GM18498 (cell line): Measurements from ENCODE around the gene ZBED2.

Experiments used
- ATAC-seq: cut with Tn5 transposase; IDR thresholded peaks from one replicate; pipeline ENCODE4 v1.9.1; 2021; ENCODE audit warnings: mild to moderate bottlenecking, moderate library complexity; ENCODE audit not compliant: unreplicated experiment

ZBED2 gene

GRCh38 chr3:111604119-111604518 is 9.0 kb upstream of the ZBED2 start:
- peak; percentile 23 for ATAC-seq

GRCh38 chr3:111603679-111604078 is 8.5 kb upstream of the ZBED2 start:
- peak; percentile 53 for ATAC-seq

GRCh38 chr3:111601810-111602209 is 6.7 kb upstream of the ZBED2 start:
- ATAC-seq = no peak

- no peak for ATAC-seq
Measured at GRCh38 chr3:111598552-111598951, 3.4 kb upstream of the ZBED2 start.

- ATAC-seq = no peak
Measured at GRCh38 chr3:111598139-111598538, 3.0 kb upstream of the ZBED2 start.

- no peak for ATAC-seq
Measured at GRCh38 chr3:111596328-111596727, 1.2 kb upstream of the ZBED2 start.

- ATAC-seq = no peak
Measured at GRCh38 chr3:111594781-111595180, 365 bp downstream of the ZBED2 start.

- ATAC-seq = peak; percentile 71
Measured at GRCh38 chr3:111594205-111594604, 941 bp downstream of the ZBED2 start.

- no peak for ATAC-seq
Measured at GRCh38 chr3:111593666-111594065, 1.5 kb downstream of the ZBED2 start.

- no peak for ATAC-seq
Measured at GRCh38 chr3:111592936-111593335, 2.2 kb downstream of the ZBED2 start.

GRCh38 chr3:111592143-111592542 is 3.0 kb downstream of the ZBED2 start:
- no peak for ATAC-seq

- ATAC-seq = no peak
Measured at GRCh38 chr3:111591555-111591954, 3.6 kb downstream of the ZBED2 start.

- no peak for ATAC-seq
Measured at GRCh38 chr3:111590143-111590491, 5.0 kb downstream of the ZBED2 start.

- no peak for ATAC-seq
Measured at GRCh38 chr3:111589303-111590142, 5.6 kb downstream of the ZBED2 start.

GRCh38 chr3:111588527-111588926 is 6.6 kb downstream of the ZBED2 start:
- ATAC-seq = no peak

- no peak for ATAC-seq
Measured at GRCh38 chr3:111585217-111585616, 9.9 kb downstream of the ZBED2 start.

- ATAC-seq = no peak
Measured at GRCh38 chr3:111584744-111585143, 10.4 kb downstream of the ZBED2 start.

- no peak for ATAC-seq
Measured at GRCh38 chr3:111582120-111582474, 13.0 kb downstream of the ZBED2 start.

- ATAC-seq = no peak
Measured at GRCh38 chr3:111581403-111582119, 13.6 kb downstream of the ZBED2 start.

GRCh38 chr3:111579495-111579894 is 15.7 kb downstream of the ZBED2 start:
- no peak for ATAC-seq

GRCh38 chr3:111578867-111579266 is 16.3 kb downstream of the ZBED2 start:
- ATAC-seq = no peak
